ENCODE measurements around the gene KCTD3.

Gene KCTD3

DNA sequence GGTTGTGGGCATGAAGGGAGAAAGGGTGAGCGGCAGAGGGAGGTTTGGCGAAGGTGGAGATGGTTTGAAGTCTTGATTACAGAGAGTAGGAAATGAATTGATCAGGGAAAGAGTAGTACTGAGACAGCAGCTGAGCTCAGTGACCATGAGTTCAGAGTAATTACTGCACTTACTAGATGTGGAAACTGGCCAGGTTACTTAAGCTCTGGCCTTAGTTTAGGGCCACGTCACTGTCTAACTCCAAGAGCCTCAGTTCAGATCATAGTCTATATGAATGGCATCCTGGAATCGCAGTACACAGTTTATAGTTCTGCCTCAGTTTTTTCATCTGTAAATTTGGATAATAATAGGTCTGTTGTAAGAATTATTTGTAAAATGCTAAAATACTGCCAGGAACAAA, 78.1 kb downstream of the KCTD3 start:
- DNase-seq (ENCODE audit: low read depth): no peak
- H3K4me3 ChIP-seq (ENCODE audit: low read depth, low read length): no peak overlapping the region

GRCh38 chr1:215645861-215646260, 78.8 kb downstream of the KCTD3 start:
- no peak for DNase-seq (ENCODE audit: low read depth)
- no peak overlapping the region for H3K4me3 ChIP-seq (ENCODE audit: low read depth, low read length)

- H3K4me3 ChIP-seq (ENCODE audit: low read depth, low read length): no peak overlapping the region
- no peak for DNase-seq (ENCODE audit: low read depth)
These were observed 80.6 kb downstream of the KCTD3 start for GRCh38 chr1:215647738-215648137.

DNA sequence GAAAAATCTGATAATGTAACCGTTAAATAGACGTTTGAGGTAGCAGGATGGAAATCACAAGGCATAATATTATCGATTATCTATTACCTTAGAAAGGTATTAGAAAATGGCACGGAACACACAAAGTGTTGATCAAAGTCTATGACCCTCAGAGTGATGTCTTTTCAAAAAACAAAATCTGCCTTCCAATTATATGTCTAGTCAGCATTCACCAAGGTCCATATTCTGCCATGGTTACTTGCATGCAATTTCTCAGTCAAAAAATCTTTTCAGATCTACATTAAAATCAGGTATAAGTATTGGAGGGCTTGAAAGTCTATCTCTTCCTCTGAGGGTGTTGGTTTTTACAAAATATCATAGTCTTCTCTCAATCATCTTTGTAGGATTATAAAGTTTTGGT, 81.9 kb downstream of the KCTD3 start:
- no peak overlapping the region for H3K4me3 ChIP-seq (ENCODE audit: low read depth, low read length)
- DNase-seq (ENCODE audit: low read depth): no peak

- no peak for DNase-seq (ENCODE audit: low read depth)
- no peak overlapping the region for H3K4me3 ChIP-seq (ENCODE audit: low read depth, low read length)
These were observed 83.5 kb downstream of the KCTD3 start for GRCh38 chr1:215650446-215651149.

DNA sequence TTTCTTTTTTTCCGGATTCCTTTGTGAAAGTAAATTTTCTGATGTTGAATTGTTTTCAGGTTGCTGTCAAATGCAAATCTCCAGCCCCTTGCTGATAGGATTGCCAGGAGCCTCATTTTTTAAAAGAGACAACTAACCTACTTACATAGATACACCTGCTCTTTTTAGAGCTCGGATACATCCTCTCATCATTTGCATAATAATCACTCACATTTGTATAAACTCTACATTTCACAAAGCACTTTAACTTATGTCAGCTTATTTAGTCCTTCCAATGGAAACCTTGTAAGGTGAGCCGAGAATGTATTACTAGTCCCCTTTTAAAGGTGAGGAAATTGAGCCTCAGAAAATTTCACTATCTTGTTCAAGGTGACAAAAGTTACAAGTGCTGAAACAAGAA, 84.8 kb downstream of the KCTD3 start:
- DNase-seq (ENCODE audit: low read depth): no peak
- no peak overlapping the region for H3K4me3 ChIP-seq (ENCODE audit: low read depth, low read length)

- DNase-seq (ENCODE audit: low read depth): no peak
- H3K4me3 ChIP-seq (ENCODE audit: low read depth, low read length): no peak overlapping the region
These were observed 85.3 kb downstream of the KCTD3 start for GRCh38 chr1:215652371-215652770.

DNA sequence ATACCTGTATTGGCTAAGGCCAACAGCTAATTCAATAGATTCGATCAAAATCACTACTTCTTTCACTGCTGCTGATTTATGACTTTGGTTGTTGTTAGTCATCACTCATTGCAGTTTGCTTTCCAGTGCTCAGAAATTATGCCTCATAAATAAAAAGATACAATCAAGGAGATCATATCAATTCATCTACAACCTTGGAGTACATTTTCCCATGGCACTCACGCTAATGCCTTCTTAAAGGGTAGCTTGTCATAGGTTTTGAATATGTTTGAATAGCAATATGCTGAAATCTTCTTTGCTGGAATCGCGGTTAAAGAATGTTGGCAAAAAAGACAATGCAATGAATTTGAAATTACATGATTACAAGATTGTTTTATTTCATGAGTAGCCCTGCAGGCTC, 89.9 kb downstream of the KCTD3 start:
- no peak for DNase-seq (ENCODE audit: low read depth)
- H3K4me3 ChIP-seq (ENCODE audit: low read depth, low read length): no peak overlapping the region

GRCh38 chr1:215660259-215660658, 93.2 kb downstream of the KCTD3 start:
- no peak for DNase-seq (ENCODE audit: low read depth)
- H3K4me3 ChIP-seq (ENCODE audit: low read depth, low read length): no peak overlapping the region

GRCh38 chr1:215661033-215661432, 93.9 kb downstream of the KCTD3 start:
- no peak overlapping the region for H3K4me3 ChIP-seq (ENCODE audit: low read depth, low read length)
- no peak for DNase-seq (ENCODE audit: low read depth)

DNA sequence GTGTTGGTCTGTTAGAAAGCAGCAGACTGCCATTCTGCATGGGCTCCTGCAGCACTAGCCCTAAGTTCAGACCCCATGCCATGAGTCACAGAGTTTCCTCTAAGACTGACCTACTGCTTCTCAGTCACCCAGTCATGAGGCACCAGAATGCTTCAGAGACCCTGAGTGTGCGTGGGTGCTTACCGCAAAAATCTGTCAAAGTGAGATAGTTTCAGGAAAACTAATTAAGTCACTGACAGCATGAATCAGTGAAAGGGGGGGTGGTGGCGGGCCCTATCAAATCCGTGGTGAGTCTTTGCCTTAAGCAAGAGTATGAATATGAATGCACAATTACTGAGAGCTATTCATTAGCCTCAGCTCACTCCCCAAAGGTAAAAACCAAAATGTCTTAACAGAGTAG, 98.1 kb downstream of the KCTD3 start:
- DNase-seq (ENCODE audit: low read depth): peak; percentile 36
- no peak overlapping the region for H3K4me3 ChIP-seq (ENCODE audit: low read depth, low read length)

DNA sequence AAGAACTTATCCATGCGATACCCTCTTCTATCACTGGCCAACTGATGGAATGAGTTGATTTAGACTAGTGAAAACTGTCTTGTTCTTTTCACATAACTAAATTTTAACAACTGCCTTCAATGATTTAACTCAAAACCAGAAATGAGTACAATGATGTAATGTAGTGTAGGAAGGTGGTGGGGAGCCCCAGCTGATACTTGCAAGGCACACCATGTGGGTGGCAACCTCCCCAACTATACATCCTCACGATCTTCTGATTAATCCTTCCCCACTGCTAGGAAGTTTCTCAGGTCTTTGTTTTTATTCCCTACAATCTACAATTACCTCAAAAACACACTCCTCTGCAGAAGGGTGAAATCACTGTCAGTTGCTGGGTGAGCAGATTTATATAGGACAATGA, 100.7 kb downstream of the KCTD3 start:
- DNase-seq (ENCODE audit: low read depth): no peak
- no peak overlapping the region for H3K4me3 ChIP-seq (ENCODE audit: low read depth, low read length)

DNA sequence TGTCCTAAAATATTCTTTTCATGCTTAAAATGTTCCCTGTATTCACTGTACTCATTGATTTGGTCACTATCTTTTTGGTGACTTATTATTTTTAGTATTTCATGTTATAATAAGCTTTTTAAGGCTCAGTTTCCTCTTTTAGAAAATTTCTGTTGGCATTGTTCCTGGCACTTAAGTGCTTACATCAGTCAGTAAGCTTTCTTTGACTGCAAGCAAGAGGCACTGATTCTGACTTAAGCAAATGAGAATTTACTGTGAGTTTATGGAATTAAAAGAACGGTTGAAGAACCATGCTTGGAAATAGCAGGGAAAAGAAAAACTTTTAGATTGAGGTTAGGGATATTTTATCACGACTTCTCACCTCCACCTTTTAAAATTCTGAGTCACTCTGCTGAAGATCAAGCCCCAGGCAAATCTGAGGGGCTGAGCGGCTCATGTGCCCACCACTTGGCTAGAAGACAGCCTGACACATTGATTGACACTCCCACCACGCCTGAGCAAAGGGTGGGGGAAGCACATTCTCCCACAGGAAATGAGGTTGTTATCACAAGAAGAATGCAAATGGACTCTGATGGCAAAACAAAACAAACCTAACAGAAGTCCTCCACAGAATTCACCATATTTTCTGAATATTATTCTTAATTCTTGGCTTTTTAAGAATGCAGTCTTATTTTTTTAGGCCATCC, 102.8 kb downstream of the KCTD3 start:
- no peak overlapping the region for H3K4me3 ChIP-seq (ENCODE audit: low read depth, low read length)
- DNase-seq (ENCODE audit: low read depth): no peak

Data from skeletal muscle cell (primary cell).